Activated T-cell treated with anti-CD3 and anti-CD28 coated beads, Interleukin-2, amount 50 U/mL, for 4 hours (primary cell): ENCODE measurements around the gene ANAPC16. TPM values are rescaled to one million over a fixed set of nuclear protein-coding genes. Genes with fewer than 3 reads are reported as not detected.
A peak's percentile ranks its signal among the peaks of the same experiment; 100 is the strongest.
"Not testable (repeated sequence)": the region's sequence is repeated elsewhere in the genome, so short reads cannot be mapped to it uniquely, and the experiment has no call there.

Source experiments
- ATAC-seq, 2 donors: fragments of 200-7000 bp; cut with Tn5 transposase; one replicate each; pipeline ENCODE4 v1.10.0; 2021
- DNase-seq: peaks from one replicate; pipeline ENCODE4 v3.0.0-alpha.2; 2020
- H3K27me3 Mint-ChIP-seq: one replicate; pipeline ENCODE4 v1.8.0; 2021; ENCODE audit warnings: low read depth, mixed read lengths
- H3K36me3 Mint-ChIP-seq: one replicate; pipeline ENCODE4 v1.8.0; 2022; ENCODE audit warnings: mixed read lengths; ENCODE audit not compliant: insufficient read depth
- H3K4me1 Mint-ChIP-seq: one replicate; pipeline ENCODE4 v1.8.0; 2021; ENCODE audit warnings: low read depth, mixed read lengths
- H3K4me3 Mint-ChIP-seq: one replicate; pipeline ENCODE4 v1.8.0; 2021; ENCODE audit warnings: mild to moderate bottlenecking, moderate library complexity, mixed read lengths
- H3K9me3 Mint-ChIP-seq: one replicate; pipeline ENCODE4 v1.8.0; 2021; ENCODE audit warnings: mixed read lengths
- total RNA-seq, 3 donors: library from RNA; stranded (reverse); gene quantifications; one replicate each; pipeline ENCODE4 v1.2.1, GENCODE V29; 2021

Gene ANAPC16
- total RNA-seq, 3 donors from 2014 or later: 83.5 to 86.9 (median 84.3) TPM

- no peaks in the 10 kb centered on the region for H3K27me3 Mint-ChIP-seq
- DNase-seq (peak; percentile 17), ATAC-seq (no peak)
- no peaks in the 10 kb centered on the region for H3K9me3 Mint-ChIP-seq
- peaks cover 38% of the 10 kb centered on the region for H3K4me1 Mint-ChIP-seq
- peak overlapping the region; percentile 98 for H3K4me3 Mint-ChIP-seq
- peaks cover 25% of the 10 kb centered on the region for H3K36me3 Mint-ChIP-seq
These were observed 57.0 kb downstream of the ANAPC16 start for GRCh38 chr10:72272689-72273409.

DNA sequence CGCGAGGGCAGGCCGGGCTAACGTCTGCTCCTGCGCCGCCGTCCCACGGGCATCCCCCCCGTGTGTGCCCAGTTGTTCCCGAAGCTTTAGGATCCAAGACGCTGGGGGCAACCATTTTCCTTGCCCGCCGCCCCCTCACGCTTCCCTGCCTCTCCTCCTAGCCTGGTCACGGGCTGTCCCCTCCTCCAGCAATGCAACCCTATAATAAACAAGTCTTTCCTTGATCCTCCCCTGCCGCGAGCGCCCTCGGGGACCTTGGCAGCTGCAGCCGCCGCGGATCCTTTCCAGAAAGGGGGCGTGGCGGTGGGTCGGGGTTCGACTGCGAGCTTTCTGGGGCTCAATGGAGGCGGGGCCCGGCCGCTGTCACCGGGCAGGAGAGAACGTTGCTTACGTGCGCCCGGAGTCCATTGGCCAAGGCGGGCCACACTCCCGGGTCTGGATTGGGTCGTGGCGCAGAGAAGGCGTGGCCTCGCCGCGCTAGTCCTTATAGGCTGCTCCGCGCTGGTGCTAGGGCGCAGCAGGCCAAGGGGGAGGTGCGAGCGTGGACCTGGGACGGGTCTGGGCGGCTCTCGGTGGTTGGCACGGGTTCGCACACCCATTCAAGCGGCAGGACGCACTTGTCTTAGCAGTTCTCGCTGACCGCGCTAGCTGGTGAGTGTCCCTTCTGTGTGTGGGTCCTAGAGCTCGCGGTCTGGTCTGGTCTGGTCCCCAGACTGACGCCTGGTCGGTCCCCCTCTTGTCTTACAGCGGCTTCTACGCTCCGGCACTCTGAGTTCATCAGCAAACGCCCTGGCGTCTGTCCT is 57.8 kb downstream of the ANAPC16 start, which contains the start of gene DDIT4:
Gene DDIT4 (plus strand): TSS at position 515 of the 803 bp plus-strand sequence. CDS start 293 bp downstream, outside the sequence.
- ATAC-seq (peak; percentile 93 to 95), DNase-seq (peak; percentile 97)
- Mint-ChIP-seq H3K4me3 (peak within 1 kb of the TSS; percentile 98), H3K9me3 (no peaks in the 10 kb centered on the region), H3K27me3 (no peaks in the 10 kb centered on the region), H3K4me1 (peaks cover 42% of the 10 kb centered on the region), H3K36me3 (peaks cover 25% of the 10 kb centered on the region)

- ATAC-seq: peak; percentile 6 to 9
- peak; percentile 33 for DNase-seq
- H3K4me3 Mint-ChIP-seq: peak overlapping the region; percentile 98
- peaks cover 25% of the 10 kb centered on the region for H3K36me3 Mint-ChIP-seq
- H3K4me1 Mint-ChIP-seq: peaks cover 42% of the 10 kb centered on the region
- no peaks in the 10 kb centered on the region for H3K27me3 Mint-ChIP-seq
- H3K9me3 Mint-ChIP-seq: no peaks in the 10 kb centered on the region
These were observed 58.5 kb downstream of the ANAPC16 start for GRCh38 chr10:72274213-72274729.

GRCh38 chr10:72274730-72275350 is 59.0 kb downstream of the ANAPC16 start:
- ATAC-seq (peak; percentile 17 to 20), DNase-seq (peak; percentile 74)
- no peaks in the 10 kb centered on the region for H3K9me3 Mint-ChIP-seq
- H3K27me3 Mint-ChIP-seq: no peaks in the 10 kb centered on the region
- H3K4me3 Mint-ChIP-seq: peak overlapping the region; percentile 98
- H3K36me3 Mint-ChIP-seq: peaks cover 25% of the 10 kb centered on the region
- H3K4me1 Mint-ChIP-seq: peaks cover 42% of the 10 kb centered on the region

DNA sequence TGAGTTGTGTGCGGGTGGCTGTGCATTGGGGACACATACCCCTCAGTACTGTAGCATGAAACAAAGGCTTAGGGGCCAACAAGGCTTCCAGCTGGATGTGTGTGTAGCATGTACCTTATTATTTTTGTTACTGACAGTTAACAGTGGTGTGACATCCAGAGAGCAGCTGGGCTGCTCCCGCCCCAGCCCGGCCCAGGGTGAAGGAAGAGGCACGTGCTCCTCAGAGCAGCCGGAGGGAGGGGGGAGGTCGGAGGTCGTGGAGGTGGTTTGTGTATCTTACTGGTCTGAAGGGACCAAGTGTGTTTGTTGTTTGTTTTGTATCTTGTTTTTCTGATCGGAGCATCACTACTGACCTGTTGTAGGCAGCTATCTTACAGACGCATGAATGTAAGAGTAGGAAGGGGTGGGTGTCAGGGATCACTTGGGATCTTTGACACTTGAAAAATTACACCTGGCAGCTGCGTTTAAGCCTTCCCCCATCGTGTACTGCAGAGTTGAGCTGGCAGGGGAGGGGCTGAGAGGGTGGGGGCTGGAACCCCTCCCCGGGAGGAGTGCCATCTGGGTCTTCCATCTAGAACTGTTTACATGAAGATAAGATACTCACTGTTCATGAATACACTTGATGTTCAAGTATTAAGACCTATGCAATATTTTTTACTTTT is 59.7 kb downstream of the ANAPC16 start:
- no peaks in the 10 kb centered on the region for H3K9me3 Mint-ChIP-seq
- H3K27me3 Mint-ChIP-seq: no peaks in the 10 kb centered on the region
- H3K4me3 Mint-ChIP-seq: peak overlapping the region; percentile 98
- H3K4me1 Mint-ChIP-seq: peaks cover 40% of the 10 kb centered on the region
- H3K36me3 Mint-ChIP-seq: peaks cover 25% of the 10 kb centered on the region
- ATAC-seq: no peak
- peak; percentile 38 for DNase-seq

GRCh38 chr10:72276013-72276387 is 60.2 kb downstream of the ANAPC16 start:
- no peaks in the 10 kb centered on the region for H3K27me3 Mint-ChIP-seq
- peaks cover 39% of the 10 kb centered on the region for H3K4me1 Mint-ChIP-seq
- no peaks in the 10 kb centered on the region for H3K9me3 Mint-ChIP-seq
- DNase-seq (peak; percentile 53), ATAC-seq (no peak)
- peak overlapping the region; percentile 98 for H3K4me3 Mint-ChIP-seq
- H3K36me3 Mint-ChIP-seq: peaks cover 25% of the 10 kb centered on the region

GRCh38 chr10:72276421-72277339 is 60.9 kb downstream of the ANAPC16 start:
- Mint-ChIP-seq H3K4me1 (peaks cover 36% of the 10 kb centered on the region), H3K9me3 (no peaks in the 10 kb centered on the region), H3K4me3 (peak overlapping the region; percentile 98), H3K27me3 (no peaks in the 10 kb centered on the region), H3K36me3 (peaks cover 25% of the 10 kb centered on the region)
- no peak for DNase-seq
- no peak for ATAC-seq

DNA sequence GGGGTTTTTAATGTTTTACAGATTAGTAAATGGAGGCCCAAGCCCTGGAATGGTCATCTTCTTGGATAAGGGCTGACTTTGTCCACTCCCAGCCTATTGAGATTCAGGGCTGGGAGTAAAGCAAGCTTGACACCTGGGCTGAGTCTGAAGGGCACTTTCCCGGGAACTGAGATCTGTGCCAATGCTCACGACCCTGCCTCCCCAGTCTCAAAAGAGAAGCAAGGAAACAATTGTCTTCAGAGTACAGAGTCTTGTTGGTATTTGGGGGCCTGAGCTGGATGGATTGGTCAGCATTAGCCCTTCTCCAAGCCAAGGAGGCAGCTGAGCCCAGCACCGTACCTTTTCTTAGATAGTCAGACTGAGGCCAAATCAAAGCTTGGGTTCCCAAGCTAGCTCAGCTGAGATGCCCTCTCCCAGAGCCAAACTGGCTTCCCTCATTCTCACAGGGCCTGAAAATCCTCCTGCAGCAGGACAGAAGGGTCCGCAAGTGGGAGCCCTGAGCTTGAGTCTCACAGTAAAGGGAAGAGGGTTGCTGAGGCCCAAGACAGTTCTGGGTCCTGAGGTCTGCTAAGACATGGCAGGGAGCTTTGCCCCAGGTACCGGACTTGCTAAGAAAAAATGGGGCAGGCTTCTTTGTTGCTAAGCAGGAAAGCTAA is 61.7 kb downstream of the ANAPC16 start:
- Mint-ChIP-seq H3K36me3 (peaks cover 25% of the 10 kb centered on the region), H3K4me3 (no peak overlapping the region), H3K4me1 (peaks cover 31% of the 10 kb centered on the region), H3K27me3 (no peaks in the 10 kb centered on the region), H3K9me3 (no peaks in the 10 kb centered on the region)
- no peak for ATAC-seq
- no peak for DNase-seq

- peaks cover 30% of the 10 kb centered on the region for H3K4me1 Mint-ChIP-seq
- no peaks in the 10 kb centered on the region for H3K9me3 Mint-ChIP-seq
- ATAC-seq: no peak
- DNase-seq: no peak
- no peak overlapping the region for H3K4me3 Mint-ChIP-seq
- no peaks in the 10 kb centered on the region for H3K27me3 Mint-ChIP-seq
- H3K36me3 Mint-ChIP-seq: peaks cover 25% of the 10 kb centered on the region
These were observed 62.3 kb downstream of the ANAPC16 start for GRCh38 chr10:72277996-72278667.

GRCh38 chr10:72278668-72279393 is 63.0 kb downstream of the ANAPC16 start:
- ATAC-seq (no peak), DNase-seq (no peak)
- Mint-ChIP-seq H3K27me3 (no peaks in the 10 kb centered on the region), H3K36me3 (peaks cover 25% of the 10 kb centered on the region), H3K9me3 (no peaks in the 10 kb centered on the region), H3K4me1 (peaks cover 28% of the 10 kb centered on the region), H3K4me3 (no peak overlapping the region)

DNA sequence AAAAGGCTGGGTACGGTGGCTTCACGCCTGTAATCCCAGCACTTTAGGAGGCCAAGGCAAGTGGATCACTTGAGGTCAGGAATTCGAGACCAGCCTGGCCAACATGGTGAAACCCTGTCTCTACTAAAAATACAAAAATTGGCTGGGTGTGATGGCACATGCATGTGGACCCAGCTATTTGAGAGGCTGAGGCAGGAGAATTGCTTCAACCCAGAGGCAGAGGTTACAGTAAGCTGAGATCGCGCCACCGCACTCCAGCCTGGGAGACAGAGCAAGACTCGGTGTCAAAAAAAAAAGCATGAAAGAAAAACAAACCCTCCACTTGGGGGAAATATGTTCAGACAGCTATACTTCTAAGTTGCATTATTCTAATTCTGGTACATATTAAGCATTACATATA is 63.8 kb downstream of the ANAPC16 start:
- Mint-ChIP-seq H3K36me3 (peaks cover 23% of the 10 kb centered on the region), H3K4me1 (peaks cover 30% of the 10 kb centered on the region)
- H3K27me3 Mint-ChIP-seq, H3K4me3 Mint-ChIP-seq, H3K9me3 Mint-ChIP-seq, ATAC-seq, DNase-seq: not testable (repeated sequence)

DNA sequence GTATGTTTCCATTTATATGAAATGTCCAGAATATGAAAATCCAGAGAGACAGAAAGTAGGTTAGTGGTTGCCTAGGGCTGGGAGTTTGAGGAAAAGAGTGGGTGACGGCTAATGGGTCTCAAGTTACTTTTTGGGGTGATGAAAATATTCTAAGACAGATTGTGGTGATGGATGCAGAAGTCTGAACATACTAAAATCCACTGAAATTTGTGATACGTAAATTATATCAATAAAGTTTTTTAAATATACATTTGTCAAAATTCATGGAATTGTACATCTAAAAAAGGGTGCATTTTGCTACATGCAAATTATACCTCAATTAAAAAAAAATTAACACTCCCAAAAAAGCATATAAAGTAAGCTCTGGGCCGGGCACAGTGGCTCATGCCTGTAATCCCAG is 67.3 kb downstream of the ANAPC16 start:
- Mint-ChIP-seq H3K27me3 (no peaks in the 10 kb centered on the region), H3K9me3 (no peaks in the 10 kb centered on the region)

More for the DNA sequence above, 67.3 kb downstream of the ANAPC16 start:
- H3K36me3 Mint-ChIP-seq: no peaks in the 10 kb centered on the region
- ATAC-seq: no peak
- no peak overlapping the region for H3K4me3 Mint-ChIP-seq
- peaks cover 34% of the 10 kb centered on the region for H3K4me1 Mint-ChIP-seq
- no peak for DNase-seq
